Measurements from ENCODE around the gene ZNF777. TPM values are rescaled to one million over a fixed set of nuclear protein-coding genes. Genes with fewer than 3 reads are reported as not detected.

Gene ZNF777
- total and polyA plus RNA-seq, 2 experiments from 2014 or later, result 2.8 to 7.9 TPM

DNA sequence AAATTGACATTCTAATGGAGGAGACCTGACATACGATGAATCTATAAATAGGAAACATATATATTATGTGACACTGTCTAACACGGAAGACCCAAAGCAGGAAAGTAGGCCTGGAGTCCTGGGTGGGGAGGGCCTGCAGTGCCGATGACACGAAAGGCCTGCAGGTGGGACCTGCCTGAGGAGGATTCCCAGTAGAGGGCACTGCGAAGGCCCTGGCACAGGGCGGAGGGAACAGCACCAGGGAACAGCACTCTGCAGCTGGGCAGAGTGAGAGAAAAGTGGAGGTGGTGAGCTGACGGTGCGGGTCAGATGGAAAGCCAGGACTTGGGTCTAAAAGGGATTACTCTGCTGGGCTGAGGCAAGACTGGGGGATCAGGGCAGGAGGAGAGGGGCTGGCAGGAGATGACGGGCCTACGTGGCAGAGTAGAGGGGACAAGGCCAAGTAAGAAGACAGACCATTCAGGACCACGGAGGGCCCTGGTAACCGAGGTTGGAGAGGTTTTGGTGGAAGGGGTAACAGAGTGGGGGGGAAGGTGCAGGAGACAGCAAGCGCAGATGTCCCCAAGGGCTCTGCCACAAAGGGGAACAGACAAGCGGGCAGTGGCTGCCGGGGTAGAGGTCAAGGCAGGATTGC, 28.6 kb upstream of the ZNF777 start:
- H3F3A ChIP-seq (replicated peaks; ENCODE audit: low read depth), result no peaks in the 10 kb centered on the region
- DNase-seq (ENCODE audit: low spot score), result peak; percentile 43
- H3K4me3 Mint-ChIP-seq, result no peak overlapping the region

DNA sequence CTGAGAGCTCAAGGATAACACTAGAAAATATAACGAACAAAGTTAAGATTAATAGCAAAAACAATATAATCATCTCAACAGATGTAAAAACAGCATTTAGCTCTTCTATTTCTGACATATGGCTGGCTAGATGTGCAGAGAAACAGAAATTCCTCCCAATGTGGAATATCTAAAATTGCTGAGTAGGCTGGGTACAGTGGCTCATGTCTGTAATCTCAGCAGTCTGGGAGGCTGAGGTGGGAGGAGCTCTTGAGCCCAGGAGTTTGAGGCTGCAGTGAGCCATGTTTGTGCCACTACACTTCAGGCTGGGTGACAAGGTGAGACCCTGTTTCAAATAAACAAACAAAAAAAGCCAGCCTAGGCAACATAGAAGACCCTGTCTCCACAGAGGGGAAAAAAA, 18.7 kb upstream of the ZNF777 start:
- Histone ChIP-seq H3F3A (replicated peaks; ENCODE audit: low read depth) (no peaks in the 10 kb centered on the region), H3K36me3 (ENCODE audit: insufficient read depth) (peaks cover 2% of the 10 kb centered on the region; the same call in 1 of the 2 replicates), H3K27me3 (ENCODE audit: insufficient read depth) (no peaks in the 10 kb centered on the region), H3K4me1 (ENCODE audit: insufficient read depth) (peaks cover 4% of the 10 kb centered on the region), H2AFZ (no peak overlapping the region), H3K4me2 (no peak overlapping the region), H3K4me3 (no peak overlapping the region), H3K79me2 (replicated peaks; ENCODE audit: insufficient read depth) (no peaks in the 10 kb centered on the region), H3K9me2 (ENCODE audit: insufficient read depth) (no peaks in the 10 kb centered on the region), H4K20me1 (replicated peaks; ENCODE audit: insufficient read depth) (no peaks in the 10 kb centered on the region), H3K27ac (ENCODE audit: low read depth) (no peak overlapping the region)
- Mint-ChIP-seq H3K27ac (no peak overlapping the region), H3K4me1 (peaks cover 11% of the 10 kb centered on the region; the same call in 2 of the 3 replicates), H3K27me3 (ENCODE audit: insufficient read depth, low read depth, poor library complexity) (peaks cover 6% of the 10 kb centered on the region), H3K36me3 (ENCODE audit: low read depth) (peaks cover 57% of the 10 kb centered on the region), H3K4me3 (no peak overlapping the region), H3K9me3 (peaks cover 21% of the 10 kb centered on the region)
- ATAC-seq (no peak), DNase-seq (ENCODE audit: low spot score) (no peak)
- TF ChIP-seq STAT1 (IDR thresholded peaks at IDR 0.05; ENCODE audit: unreplicated experiment) (no peak), CREB1 (CRISPR knock-in tag; IDR thresholded peaks at IDR 0.05; ENCODE audit: low read depth) (no peak), ZNF114 (CRISPR knock-in tag; IDR thresholded peaks at IDR 0.05) (no peak), POLR2AphosphoS5 (IDR thresholded peaks at IDR 0.05; ENCODE audit: low read depth) (no peak)
- TF ChIP-seq, protein P1, sequence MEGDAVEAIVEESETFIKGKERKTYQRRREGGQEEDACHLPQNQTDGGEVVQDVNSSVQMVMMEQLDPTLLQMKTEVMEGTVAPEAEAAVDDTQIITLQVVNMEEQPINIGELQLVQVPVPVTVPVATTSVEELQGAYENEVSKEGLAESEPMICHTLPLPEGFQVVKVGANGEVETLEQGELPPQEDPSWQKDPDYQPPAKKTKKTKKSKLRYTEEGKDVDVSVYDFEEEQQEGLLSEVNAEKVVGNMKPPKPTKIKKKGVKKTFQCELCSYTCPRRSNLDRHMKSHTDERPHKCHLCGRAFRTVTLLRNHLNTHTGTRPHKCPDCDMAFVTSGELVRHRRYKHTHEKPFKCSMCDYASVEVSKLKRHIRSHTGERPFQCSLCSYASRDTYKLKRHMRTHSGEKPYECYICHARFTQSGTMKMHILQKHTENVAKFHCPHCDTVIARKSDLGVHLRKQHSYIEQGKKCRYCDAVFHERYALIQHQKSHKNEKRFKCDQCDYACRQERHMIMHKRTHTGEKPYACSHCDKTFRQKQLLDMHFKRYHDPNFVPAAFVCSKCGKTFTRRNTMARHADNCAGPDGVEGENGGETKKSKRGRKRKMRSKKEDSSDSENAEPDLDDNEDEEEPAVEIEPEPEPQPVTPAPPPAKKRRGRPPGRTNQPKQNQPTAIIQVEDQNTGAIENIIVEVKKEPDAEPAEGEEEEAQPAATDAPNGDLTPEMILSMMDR (conservative IDR thresholded peaks at IDR 0.05; ENCODE audit: low read depth in 2 of 2), result no peak
- TF ChIP-seq, protein P2, sequence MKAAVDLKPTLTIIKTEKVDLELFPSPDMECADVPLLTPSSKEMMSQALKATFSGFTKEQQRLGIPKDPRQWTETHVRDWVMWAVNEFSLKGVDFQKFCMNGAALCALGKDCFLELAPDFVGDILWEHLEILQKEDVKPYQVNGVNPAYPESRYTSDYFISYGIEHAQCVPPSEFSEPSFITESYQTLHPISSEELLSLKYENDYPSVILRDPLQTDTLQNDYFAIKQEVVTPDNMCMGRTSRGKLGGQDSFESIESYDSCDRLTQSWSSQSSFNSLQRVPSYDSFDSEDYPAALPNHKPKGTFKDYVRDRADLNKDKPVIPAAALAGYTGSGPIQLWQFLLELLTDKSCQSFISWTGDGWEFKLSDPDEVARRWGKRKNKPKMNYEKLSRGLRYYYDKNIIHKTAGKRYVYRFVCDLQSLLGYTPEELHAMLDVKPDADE (IDR thresholded peaks at IDR 0.05), result no peak

More for the DNA sequence above, 28.6 kb upstream of the ZNF777 start:
- H4K20me1 ChIP-seq (replicated peaks; ENCODE audit: insufficient read depth), result peaks cover 5% of the 10 kb centered on the region
- no peaks in the 10 kb centered on the region for H3K4me1 ChIP-seq (ENCODE audit: insufficient read depth)
- H3K4me3 ChIP-seq, result no peak overlapping the region
- TF ChIP-seq, protein P3, sequence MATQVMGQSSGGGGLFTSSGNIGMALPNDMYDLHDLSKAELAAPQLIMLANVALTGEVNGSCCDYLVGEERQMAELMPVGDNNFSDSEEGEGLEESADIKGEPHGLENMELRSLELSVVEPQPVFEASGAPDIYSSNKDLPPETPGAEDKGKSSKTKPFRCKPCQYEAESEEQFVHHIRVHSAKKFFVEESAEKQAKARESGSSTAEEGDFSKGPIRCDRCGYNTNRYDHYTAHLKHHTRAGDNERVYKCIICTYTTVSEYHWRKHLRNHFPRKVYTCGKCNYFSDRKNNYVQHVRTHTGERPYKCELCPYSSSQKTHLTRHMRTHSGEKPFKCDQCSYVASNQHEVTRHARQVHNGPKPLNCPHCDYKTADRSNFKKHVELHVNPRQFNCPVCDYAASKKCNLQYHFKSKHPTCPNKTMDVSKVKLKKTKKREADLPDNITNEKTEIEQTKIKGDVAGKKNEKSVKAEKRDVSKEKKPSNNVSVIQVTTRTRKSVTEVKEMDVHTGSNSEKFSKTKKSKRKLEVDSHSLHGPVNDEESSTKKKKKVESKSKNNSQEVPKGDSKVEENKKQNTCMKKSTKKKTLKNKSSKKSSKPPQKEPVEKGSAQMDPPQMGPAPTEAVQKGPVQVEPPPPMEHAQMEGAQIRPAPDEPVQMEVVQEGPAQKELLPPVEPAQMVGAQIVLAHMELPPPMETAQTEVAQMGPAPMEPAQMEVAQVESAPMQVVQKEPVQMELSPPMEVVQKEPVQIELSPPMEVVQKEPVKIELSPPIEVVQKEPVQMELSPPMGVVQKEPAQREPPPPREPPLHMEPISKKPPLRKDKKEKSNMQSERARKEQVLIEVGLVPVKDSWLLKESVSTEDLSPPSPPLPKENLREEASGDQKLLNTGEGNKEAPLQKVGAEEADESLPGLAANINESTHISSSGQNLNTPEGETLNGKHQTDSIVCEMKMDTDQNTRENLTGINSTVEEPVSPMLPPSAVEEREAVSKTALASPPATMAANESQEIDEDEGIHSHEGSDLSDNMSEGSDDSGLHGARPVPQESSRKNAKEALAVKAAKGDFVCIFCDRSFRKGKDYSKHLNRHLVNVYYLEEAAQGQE (IDR thresholded peaks at IDR 0.05; ENCODE audit: unreplicated experiment), result no peak
- TF ChIP-seq, protein P1 (conservative IDR thresholded peaks at IDR 0.05; ENCODE audit: low read depth in 2 of 2), result peak; percentile 30 to 66
- peak; percentile 97 for ATAC-seq
- no peaks in the 10 kb centered on the region for H3K27me3 ChIP-seq (ENCODE audit: insufficient read depth)
- no peak overlapping the region for H3K27ac ChIP-seq (ENCODE audit: low read depth)
- no peaks in the 10 kb centered on the region for H3K9me2 ChIP-seq (ENCODE audit: insufficient read depth)
- H2AFZ ChIP-seq, result no peak overlapping the region
- no peak overlapping the region for H3K4me2 ChIP-seq
- no peaks in the 10 kb centered on the region for H3K4me1 Mint-ChIP-seq
- peaks cover 78% of the 10 kb centered on the region for H3K36me3 Mint-ChIP-seq (ENCODE audit: low read depth)
- peaks cover 9% of the 10 kb centered on the region for H3K27me3 Mint-ChIP-seq (ENCODE audit: insufficient read depth, low read depth, poor library complexity)
- H3K9me3 Mint-ChIP-seq, result no peaks in the 10 kb centered on the region
- H3K36me3 ChIP-seq (ENCODE audit: insufficient read depth), result peaks cover 21% of the 10 kb centered on the region; the same call in 1 of the 2 replicates
- no peaks in the 10 kb centered on the region for H3K79me2 ChIP-seq (replicated peaks; ENCODE audit: insufficient read depth)
- no peak overlapping the region for H3K27ac Mint-ChIP-seq

All from GM23338 (cell line).